Activated CD4-positive, alpha-beta T cell treated with anti-CD3 and anti-CD28 coated beads, Interleukin-2, Interleukin-4, amounts not matched to agents 100 ng/mL and 50 ng/mL, durations not matched to agents 16 hours and 8 hours (primary cell): ENCODE measurements around the gene GALNT17.

ENCODE experiments used
- DNase-seq: peaks from one replicate; pipeline ENCODE4 v3.0.0-alpha.2; 2020; ENCODE audit warnings: low spot score

Gene GALNT17

GRCh38 chr7:71402684-71403083, 270.7 kb downstream of the GALNT17 start:
- no peak for DNase-seq

GRCh38 chr7:71403202-71403946, 271.4 kb downstream of the GALNT17 start:
- DNase-seq: no peak

GRCh38 chr7:71404726-71405345, 272.9 kb downstream of the GALNT17 start:
- no peak for DNase-seq

GRCh38 chr7:71408271-71408670, 276.3 kb downstream of the GALNT17 start:
- DNase-seq: no peak

- no peak for DNase-seq
These were observed 277.7 kb downstream of the GALNT17 start for GRCh38 chr7:71409550-71410157.

- DNase-seq: no peak
These were observed 279.5 kb downstream of the GALNT17 start for GRCh38 chr7:71411475-71411874.

- DNase-seq: no peak
These were observed 282.5 kb downstream of the GALNT17 start for GRCh38 chr7:71414490-71414889.

GRCh38 chr7:71419546-71420337, 287.8 kb downstream of the GALNT17 start:
- no peak for DNase-seq

- no peak for DNase-seq
These were observed 290.2 kb downstream of the GALNT17 start for GRCh38 chr7:71422104-71422503.

GRCh38 chr7:71424166-71425035, 292.5 kb downstream of the GALNT17 start:
- DNase-seq: no peak

GRCh38 chr7:71429083-71429482, 297.1 kb downstream of the GALNT17 start:
- no peak for DNase-seq

- DNase-seq: no peak
These were observed 298.3 kb downstream of the GALNT17 start for GRCh38 chr7:71430246-71430645.

- DNase-seq: no peak
These were observed 307.4 kb downstream of the GALNT17 start for GRCh38 chr7:71439321-71439720.

- DNase-seq: no peak
These were observed 310.7 kb downstream of the GALNT17 start for GRCh38 chr7:71442492-71443190.

GRCh38 chr7:71443191-71443530, 311.2 kb downstream of the GALNT17 start:
- DNase-seq: no peak

- DNase-seq: no peak
These were observed 312.2 kb downstream of the GALNT17 start for GRCh38 chr7:71444130-71444529.

- DNase-seq: no peak
These were observed 321.7 kb downstream of the GALNT17 start for GRCh38 chr7:71453630-71454029.

GRCh38 chr7:71454981-71455380, 323.0 kb downstream of the GALNT17 start:
- no peak for DNase-seq

- no peak for DNase-seq
These were observed 325.1 kb downstream of the GALNT17 start for GRCh38 chr7:71457021-71457420.

GRCh38 chr7:71457846-71458590, 326.1 kb downstream of the GALNT17 start:
- no peak for DNase-seq
